ENCODE measurements around the gene CRACDL. TPM values are rescaled to one million over a fixed set of nuclear protein-coding genes. Genes with fewer than 3 reads are reported as not detected.

Gene CRACDL
- total RNA-seq, 6 experiments from 2014 or later = not detected

DNA sequence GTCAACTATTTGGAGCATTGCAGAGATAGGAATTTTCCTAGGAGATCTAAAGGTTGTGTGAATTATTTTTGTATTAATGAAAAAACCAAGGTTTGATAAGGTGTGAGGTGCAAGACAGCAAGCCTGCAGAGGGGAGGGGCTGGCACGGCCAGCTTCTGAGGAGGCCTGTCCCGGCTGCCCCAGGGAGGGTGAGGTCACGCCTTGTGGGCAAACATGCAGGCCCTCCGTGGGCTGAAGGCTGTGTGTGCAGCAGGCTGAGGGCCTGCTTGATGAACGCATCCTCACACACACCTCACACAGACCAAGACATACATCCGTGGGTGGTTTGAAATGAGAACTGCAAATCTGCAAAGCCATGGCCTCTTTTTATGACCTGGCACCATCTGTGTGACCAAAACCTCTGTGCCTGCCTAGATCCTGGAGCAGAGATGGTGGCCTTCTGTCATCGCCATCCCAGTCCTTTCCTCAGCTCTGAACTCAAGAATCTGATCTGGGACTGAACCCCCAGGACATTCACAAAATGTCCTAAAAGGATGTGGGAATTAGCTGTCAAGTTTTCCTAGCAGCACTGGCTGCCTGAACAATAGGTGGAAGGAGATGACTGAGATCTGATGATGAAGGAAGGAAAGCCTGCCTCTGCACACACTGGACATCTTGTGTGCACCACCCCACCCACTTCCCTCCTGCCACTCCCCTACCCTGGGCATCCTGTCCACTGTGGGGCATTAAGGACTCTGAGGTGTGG is 102.7 kb downstream of the CRACDL start:
- Mint-ChIP-seq H3K4me3 (no peak overlapping the region), H3K27ac (no peak overlapping the region), H3K36me3 (ENCODE audit: low read depth) (no peaks in the 10 kb centered on the region), H3K9me3 (no peaks in the 10 kb centered on the region), H3K27me3 (ENCODE audit: insufficient read depth) (peaks cover 27% of the 10 kb centered on the region), H3K4me1 (ENCODE audit: low read depth) (no peaks in the 10 kb centered on the region)
- TF ChIP-seq, protein P1, sequence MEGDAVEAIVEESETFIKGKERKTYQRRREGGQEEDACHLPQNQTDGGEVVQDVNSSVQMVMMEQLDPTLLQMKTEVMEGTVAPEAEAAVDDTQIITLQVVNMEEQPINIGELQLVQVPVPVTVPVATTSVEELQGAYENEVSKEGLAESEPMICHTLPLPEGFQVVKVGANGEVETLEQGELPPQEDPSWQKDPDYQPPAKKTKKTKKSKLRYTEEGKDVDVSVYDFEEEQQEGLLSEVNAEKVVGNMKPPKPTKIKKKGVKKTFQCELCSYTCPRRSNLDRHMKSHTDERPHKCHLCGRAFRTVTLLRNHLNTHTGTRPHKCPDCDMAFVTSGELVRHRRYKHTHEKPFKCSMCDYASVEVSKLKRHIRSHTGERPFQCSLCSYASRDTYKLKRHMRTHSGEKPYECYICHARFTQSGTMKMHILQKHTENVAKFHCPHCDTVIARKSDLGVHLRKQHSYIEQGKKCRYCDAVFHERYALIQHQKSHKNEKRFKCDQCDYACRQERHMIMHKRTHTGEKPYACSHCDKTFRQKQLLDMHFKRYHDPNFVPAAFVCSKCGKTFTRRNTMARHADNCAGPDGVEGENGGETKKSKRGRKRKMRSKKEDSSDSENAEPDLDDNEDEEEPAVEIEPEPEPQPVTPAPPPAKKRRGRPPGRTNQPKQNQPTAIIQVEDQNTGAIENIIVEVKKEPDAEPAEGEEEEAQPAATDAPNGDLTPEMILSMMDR (IDR thresholded peaks at IDR 0.05) = no peak
- no peak for DNase-seq

DNA sequence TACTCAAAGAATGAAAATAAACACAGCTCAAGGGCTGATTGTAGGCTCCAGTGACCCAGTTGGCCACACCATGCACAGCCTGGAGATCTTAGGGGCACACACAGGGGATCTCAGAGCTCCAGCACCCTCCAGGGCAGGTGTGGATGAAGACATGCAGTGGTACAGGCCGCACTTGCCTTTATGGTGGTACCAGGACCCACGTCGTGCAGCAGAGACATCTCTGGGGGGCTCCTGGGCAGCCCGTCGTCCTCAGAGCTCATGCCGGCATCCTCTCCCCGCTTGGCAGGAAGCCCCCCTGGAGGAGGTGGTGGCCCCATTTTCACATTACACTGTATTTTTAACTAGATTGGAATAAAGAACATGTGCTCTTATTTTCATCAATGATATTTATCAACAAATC is 103.9 kb downstream of the CRACDL start:
- H3K9me3 Mint-ChIP-seq = no peaks in the 10 kb centered on the region
- H3K4me3 Mint-ChIP-seq = no peak overlapping the region
- peaks cover 39% of the 10 kb centered on the region for H3K27me3 Mint-ChIP-seq (ENCODE audit: insufficient read depth)
- no peak for DNase-seq
- no peaks in the 10 kb centered on the region for H3K36me3 Mint-ChIP-seq (ENCODE audit: low read depth)
- TF ChIP-seq, protein P1 (IDR thresholded peaks at IDR 0.05) = no peak
- H3K4me1 Mint-ChIP-seq (ENCODE audit: low read depth) = no peaks in the 10 kb centered on the region
- H3K27ac Mint-ChIP-seq = no peak overlapping the region

DNA sequence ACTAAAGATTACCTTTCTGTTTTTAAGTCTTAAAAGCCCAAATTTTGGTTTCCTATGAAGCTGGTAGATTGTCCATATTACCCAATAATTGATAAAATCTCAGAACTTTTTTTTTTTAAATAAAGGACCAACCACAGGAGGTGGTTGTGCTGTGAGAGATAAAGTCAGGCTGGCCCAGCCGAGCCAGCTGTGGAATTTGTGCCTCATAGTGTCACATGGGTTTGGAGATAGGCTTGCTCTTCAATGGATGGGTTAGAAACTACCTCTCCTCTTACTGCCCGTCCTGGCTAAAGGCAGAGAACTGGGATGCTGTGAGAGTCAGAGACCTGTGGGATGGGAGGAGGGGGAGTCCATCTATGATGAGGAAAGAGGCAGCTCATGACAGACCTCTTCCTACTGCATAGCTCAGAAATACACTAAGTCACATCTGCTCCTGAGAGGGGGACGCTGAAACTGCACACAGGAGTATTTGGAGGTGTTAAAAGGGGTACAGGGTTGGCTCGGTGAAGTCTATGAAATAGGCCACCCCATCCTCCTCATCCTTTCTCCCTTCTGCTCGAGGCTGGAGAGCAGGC is 105.4 kb downstream of the CRACDL start:
- no peak overlapping the region for H3K4me3 Mint-ChIP-seq
- H3K27ac Mint-ChIP-seq = no peak overlapping the region
- peaks cover 42% of the 10 kb centered on the region for H3K27me3 Mint-ChIP-seq (ENCODE audit: insufficient read depth)
- H3K4me1 Mint-ChIP-seq (ENCODE audit: low read depth) = no peaks in the 10 kb centered on the region
- no peaks in the 10 kb centered on the region for H3K9me3 Mint-ChIP-seq
- no peaks in the 10 kb centered on the region for H3K36me3 Mint-ChIP-seq (ENCODE audit: low read depth)
- no peak for DNase-seq
- TF ChIP-seq, protein P1 (IDR thresholded peaks at IDR 0.05) = no peak

DNA sequence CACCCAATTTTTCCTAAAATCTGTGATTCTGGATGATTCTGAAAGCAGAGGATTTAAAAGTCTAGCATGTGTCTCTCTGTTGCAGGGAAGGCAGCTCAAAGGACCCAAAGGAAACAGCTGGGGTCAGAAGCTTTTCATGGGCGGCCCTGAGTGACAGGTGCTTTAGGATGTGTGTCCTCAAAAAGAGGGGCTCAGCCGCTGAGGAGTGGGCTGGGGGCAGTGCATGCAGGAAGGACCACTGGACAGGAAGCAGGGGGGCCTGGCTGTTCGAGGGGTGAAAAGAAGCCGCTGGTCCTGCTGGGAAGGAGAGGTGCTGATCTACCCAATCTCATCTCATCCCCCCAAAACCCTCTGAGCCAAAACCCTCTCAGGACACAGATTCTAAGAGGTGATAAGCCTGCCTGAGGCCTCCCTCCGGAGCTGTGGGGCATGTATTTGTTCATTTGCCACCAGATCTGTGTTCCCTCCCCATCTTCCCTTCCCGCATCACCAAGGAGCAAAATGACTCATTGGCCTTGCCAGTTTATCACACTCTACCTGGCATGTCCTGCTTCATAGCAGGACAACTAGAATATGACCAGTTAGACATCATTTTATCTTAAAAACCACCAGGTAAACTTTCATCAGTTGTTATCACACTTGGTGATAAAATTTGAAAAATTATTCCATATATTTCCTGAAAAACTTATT is 106.3 kb downstream of the CRACDL start:
- Mint-ChIP-seq H3K36me3 (ENCODE audit: low read depth) (no peaks in the 10 kb centered on the region), H3K4me3 (no peak overlapping the region), H3K9me3 (no peaks in the 10 kb centered on the region), H3K4me1 (ENCODE audit: low read depth) (no peaks in the 10 kb centered on the region), H3K27ac (no peak overlapping the region), H3K27me3 (ENCODE audit: insufficient read depth) (peaks cover 47% of the 10 kb centered on the region)
- TF ChIP-seq, protein P1 (IDR thresholded peaks at IDR 0.05) = no peak
- DNase-seq = no peak

DNA sequence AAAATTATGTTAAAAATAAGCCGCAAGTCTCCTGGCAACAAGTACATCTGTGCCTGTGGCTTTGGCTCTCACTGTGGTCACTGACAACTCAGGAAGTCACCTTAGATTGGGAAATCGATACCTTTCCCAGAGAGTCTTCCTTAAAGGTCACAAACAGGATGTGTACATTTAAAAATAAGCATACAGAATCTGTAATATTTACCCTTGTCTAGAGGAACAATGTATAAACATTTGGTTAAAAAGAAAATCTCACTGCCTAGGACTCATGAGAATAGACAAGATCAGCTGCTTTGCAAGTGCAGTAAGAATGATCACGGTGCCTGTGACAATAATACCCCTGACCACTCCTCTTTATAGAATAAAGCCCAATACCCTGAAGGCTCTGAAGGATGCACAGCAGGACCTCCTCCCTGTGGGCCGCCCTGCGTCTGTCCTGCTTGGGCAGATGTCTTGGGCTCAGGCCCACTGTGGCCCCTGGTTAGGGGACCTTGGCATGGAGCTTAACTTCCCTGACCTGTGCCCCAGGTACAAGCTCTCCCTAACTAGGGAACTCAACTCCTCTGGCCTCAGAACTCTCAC is 107.1 kb downstream of the CRACDL start:
- Mint-ChIP-seq H3K36me3 (ENCODE audit: low read depth) (no peaks in the 10 kb centered on the region), H3K4me1 (ENCODE audit: low read depth) (no peaks in the 10 kb centered on the region), H3K27ac (no peak overlapping the region), H3K9me3 (no peaks in the 10 kb centered on the region), H3K27me3 (ENCODE audit: insufficient read depth) (peaks cover 47% of the 10 kb centered on the region), H3K4me3 (no peak overlapping the region)
- no peak for DNase-seq
- TF ChIP-seq, protein P1 (IDR thresholded peaks at IDR 0.05) = no peak
